Measurements from ENCODE around the gene CRYGN.

The CRYGN gene

GRCh38 chr7:151396328-151396970, 43.5 kb downstream of the CRYGN start:
- Histone ChIP-seq H3K27ac (no peak overlapping the region), H3K9ac (no peak overlapping the region), H4K20me1 (ENCODE audit: insufficient read depth) (no peaks in the 10 kb centered on the region), H3K4me1 (ENCODE audit: low read depth, poor library complexity, severe bottlenecking) (no peaks in the 10 kb centered on the region), H3K79me2 (ENCODE audit: insufficient read depth, low read depth) (no peaks in the 10 kb centered on the region), H2AFZ (ENCODE audit: low read depth) (no peak overlapping the region), H3K27me3 (ENCODE audit: insufficient read depth, low read depth) (no peaks in the 10 kb centered on the region), H3K4me3 (IDR thresholded peaks at IDR 0.05; ENCODE audit: insufficient read depth, low read depth, low read length) (no peak overlapping the region), H3K4me2 (no peak overlapping the region), H3K36me3 (ENCODE audit: insufficient read depth) (no peaks in the 10 kb centered on the region)
- TF ChIP-seq CTCF (conservative IDR thresholded peaks at IDR 0.05; ENCODE audit: low read depth, low read length): no peak

DNA sequence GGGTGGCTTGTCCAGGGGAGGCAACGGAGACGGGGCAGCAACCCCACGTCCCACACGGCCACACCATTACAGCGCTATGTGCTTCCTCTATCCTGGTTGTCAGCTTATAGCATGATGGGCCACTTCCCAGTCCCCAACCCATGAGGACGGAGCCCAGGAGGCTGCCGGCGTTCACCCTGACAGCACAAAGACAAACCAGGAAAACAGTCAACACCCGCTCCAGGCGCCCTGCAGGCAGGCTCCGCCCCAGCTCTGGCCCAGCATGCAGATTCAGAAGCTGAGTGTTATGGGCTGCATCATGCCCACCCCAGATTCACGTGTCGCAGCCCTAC, 44.9 kb downstream of the CRYGN start:
- no peak overlapping the region for H2AFZ ChIP-seq (ENCODE audit: low read depth)
- H3K79me2 ChIP-seq (ENCODE audit: insufficient read depth, low read depth): no peaks in the 10 kb centered on the region
- no peaks in the 10 kb centered on the region; the same call in 1 of the 2 replicates for H3K27me3 ChIP-seq (ENCODE audit: insufficient read depth, low read depth)
- no peak for TF ChIP-seq CTCF (conservative IDR thresholded peaks at IDR 0.05; ENCODE audit: low read depth, low read length)
- H3K36me3 ChIP-seq (ENCODE audit: insufficient read depth): no peaks in the 10 kb centered on the region
- no peak overlapping the region for H3K4me2 ChIP-seq
- H3K9ac ChIP-seq: no peak overlapping the region
- H3K4me1 ChIP-seq (ENCODE audit: low read depth, poor library complexity, severe bottlenecking): no peaks in the 10 kb centered on the region
- H3K27ac ChIP-seq: no peak overlapping the region
- H3K4me3 ChIP-seq (IDR thresholded peaks at IDR 0.05; ENCODE audit: insufficient read depth, low read depth, low read length): no peak overlapping the region
- H4K20me1 ChIP-seq (ENCODE audit: insufficient read depth): no peaks in the 10 kb centered on the region

DNA sequence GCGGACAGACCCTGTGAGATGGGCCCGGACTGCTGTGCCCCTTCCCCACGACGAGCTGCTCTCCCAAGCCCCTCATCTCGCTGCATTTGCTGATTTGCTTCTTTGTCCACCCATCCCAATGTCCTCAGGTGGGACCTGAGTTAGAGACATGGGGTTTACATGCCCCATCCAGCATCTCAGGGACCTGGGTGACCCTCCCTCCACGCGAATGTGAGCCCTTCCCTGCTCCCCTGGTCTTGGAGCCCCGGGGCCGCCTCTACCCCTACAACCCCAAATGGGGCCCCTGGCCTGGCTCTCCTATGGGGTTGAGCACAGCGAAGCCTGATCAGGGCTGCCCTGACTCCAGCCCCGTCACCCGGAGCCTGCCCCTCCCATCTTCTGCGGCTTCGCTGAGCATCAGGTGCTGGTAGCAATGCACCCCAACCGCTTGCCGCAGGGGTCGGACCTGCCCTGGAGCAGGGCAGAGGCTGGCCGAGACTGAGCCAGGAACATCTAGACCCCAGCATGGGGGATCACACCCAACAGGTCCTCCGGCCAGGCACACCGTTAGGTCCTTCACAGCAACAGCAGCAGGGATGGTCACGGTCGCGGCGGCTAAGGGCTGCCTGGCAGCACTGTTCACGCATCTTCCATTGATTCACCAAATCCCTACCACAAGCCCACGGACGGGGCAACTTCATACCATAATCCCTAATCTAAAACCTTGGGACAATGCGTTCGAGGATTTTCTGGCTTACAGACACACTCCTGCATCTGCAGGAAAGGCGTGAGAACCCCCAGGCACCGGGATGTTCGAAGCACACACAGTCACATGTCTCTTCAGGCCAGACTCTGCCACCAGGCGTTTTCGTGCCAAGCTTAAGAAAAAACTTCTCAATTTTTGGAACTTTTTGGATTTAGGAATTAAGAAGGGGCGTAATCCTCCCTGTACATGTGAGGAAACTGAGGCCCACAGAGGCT, 45.6 kb downstream of the CRYGN start:
- Histone ChIP-seq H3K79me2 (ENCODE audit: insufficient read depth, low read depth) (no peaks in the 10 kb centered on the region), H3K4me2 (no peak overlapping the region), H3K27ac (no peak overlapping the region), H2AFZ (ENCODE audit: low read depth) (no peak overlapping the region), H3K36me3 (ENCODE audit: insufficient read depth) (no peaks in the 10 kb centered on the region), H3K9ac (no peak overlapping the region), H4K20me1 (ENCODE audit: insufficient read depth) (no peaks in the 10 kb centered on the region), H3K4me3 (IDR thresholded peaks at IDR 0.05; ENCODE audit: insufficient read depth, low read depth, low read length) (no peak overlapping the region), H3K4me1 (ENCODE audit: low read depth, poor library complexity, severe bottlenecking) (no peaks in the 10 kb centered on the region), H3K27me3 (ENCODE audit: insufficient read depth, low read depth) (no peaks in the 10 kb centered on the region; the same call in 1 of the 2 replicates)
- TF ChIP-seq CTCF (conservative IDR thresholded peaks at IDR 0.05; ENCODE audit: low read depth, low read length): no peak

DNA sequence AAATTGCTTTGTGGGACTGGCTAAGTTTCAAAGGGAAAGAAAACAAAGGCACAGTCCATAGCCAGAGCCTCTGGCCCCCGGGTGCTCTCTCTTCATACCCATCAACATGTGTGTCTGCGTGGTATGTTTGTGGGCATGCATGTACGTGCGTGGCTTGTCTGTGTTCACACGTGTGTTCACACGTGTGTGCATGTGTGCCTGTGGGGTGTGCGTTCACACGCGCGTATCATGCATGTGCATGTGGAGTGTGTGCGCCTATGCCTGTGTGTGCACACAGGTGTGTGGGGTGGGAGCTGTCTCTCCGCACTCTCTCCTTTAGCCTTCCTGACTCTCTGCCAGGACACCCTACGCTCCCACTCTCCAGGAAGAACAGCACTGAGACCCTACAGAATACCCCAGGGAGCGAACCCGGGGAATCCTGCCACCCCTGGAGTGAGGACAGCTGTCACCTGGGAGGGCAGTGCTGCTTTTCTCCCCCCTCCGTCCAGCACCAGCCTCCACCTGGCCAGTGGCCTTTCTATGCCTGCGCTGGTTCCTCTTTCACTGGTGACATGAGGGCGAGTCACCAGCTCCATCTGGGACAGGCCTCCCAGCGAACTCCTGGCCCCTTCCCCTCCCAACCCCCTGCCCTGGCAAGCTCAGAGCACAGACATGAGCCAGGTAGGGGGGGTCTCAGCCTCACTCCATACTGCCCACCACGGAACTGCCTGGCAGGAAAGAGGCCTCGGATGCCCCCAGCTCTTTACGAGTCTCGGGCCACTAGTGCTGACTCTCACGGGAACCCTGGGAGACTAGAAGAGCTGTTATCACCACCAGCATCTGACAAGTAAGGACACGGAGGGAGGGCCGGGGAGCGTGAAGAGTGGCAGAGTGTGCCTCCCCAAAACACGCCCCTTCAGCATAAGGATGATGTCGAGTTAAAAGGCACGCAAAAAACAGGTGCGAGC, 46.6 kb downstream of the CRYGN start:
- Histone ChIP-seq H2AFZ (ENCODE audit: low read depth) (no peak overlapping the region), H3K27me3 (ENCODE audit: insufficient read depth, low read depth) (no peaks in the 10 kb centered on the region; the same call in 1 of the 2 replicates), H3K27ac (no peak overlapping the region), H3K4me3 (IDR thresholded peaks at IDR 0.05; ENCODE audit: insufficient read depth, low read depth, low read length) (no peak overlapping the region), H3K79me2 (ENCODE audit: insufficient read depth, low read depth) (no peaks in the 10 kb centered on the region), H4K20me1 (ENCODE audit: insufficient read depth) (no peaks in the 10 kb centered on the region), H3K36me3 (ENCODE audit: insufficient read depth) (no peaks in the 10 kb centered on the region), H3K4me2 (no peak overlapping the region), H3K9ac (no peak overlapping the region), H3K4me1 (ENCODE audit: low read depth, poor library complexity, severe bottlenecking) (no peaks in the 10 kb centered on the region)
- TF ChIP-seq CTCF (conservative IDR thresholded peaks at IDR 0.05; ENCODE audit: low read depth, low read length): no peak

Data from KMS-11 (cell line).